Esophagus squamous epithelium (tissue), 4 donors: ENCODE results near the gene HFE.
"Not testable (repeated sequence)": the region's sequence is repeated elsewhere in the genome, so short reads cannot be mapped to it uniquely, and the experiment has no call there.

Experiments used
- CTCF ChIP-seq, 6 experiments: fragments of 450-650 bp in 4 of 6; fragments of 200-600 bp in 2 of 6; sonication (generic) in 2 of 6; IDR thresholded peaks; one replicate each; pipeline ENCODE4 v1.5.1; 2016 to 2019; ENCODE audit warnings: antibody characterized with exemption in 6 of 6, mild to moderate bottlenecking in 4 of 6, moderate library complexity in 4 of 6
- POLR2A ChIP-seq, 4 donors: fragments of 450-650 bp; IDR thresholded peaks; one replicate each; pipeline ENCODE4 v1.6.1; 2017; ENCODE audit warnings: antibody characterized with exemption in 4 of 4, mild to moderate bottlenecking in 4 of 4, moderate library complexity in 3 of 4

- TF ChIP-seq POLR2A, CTCF (IDR thresholded peaks at IDR 0.05): not testable (repeated sequence)
Measured at GRCh38 chr6:26047329-26047728, 39.9 kb upstream of the HFE start.
